LNCAP (cell line): ENCODE data around the gene RASL11B.

ENCODE experiments used
- CTCF ChIP-seq: fragments of 450-650 bp; IDR thresholded peaks from 2 replicates; pipeline ENCODE4 v1.5.1; 2017; ENCODE audit warnings: mild to moderate bottlenecking

Gene RASL11B

GRCh38 chr4:52825460-52826090 is 36.5 kb upstream of the RASL11B start:
- no peak for TF ChIP-seq CTCF

GRCh38 chr4:52833941-52834525 is 28.1 kb upstream of the RASL11B start:
- no peak for TF ChIP-seq CTCF

GRCh38 chr4:52836120-52836519 is 26.0 kb upstream of the RASL11B start:
- no peak for TF ChIP-seq CTCF

- no peak for TF ChIP-seq CTCF
Observed at GRCh38 chr4:52836678-52837077, 25.4 kb upstream of the RASL11B start.

- no peak for TF ChIP-seq CTCF
Observed at GRCh38 chr4:52837716-52838558, 24.2 kb upstream of the RASL11B start.

- no peak for TF ChIP-seq CTCF
Observed at GRCh38 chr4:52838729-52839586, 23.2 kb upstream of the RASL11B start.
